Erythroblast (primary cell): ENCODE data around the gene CFAP46.

Experiments used
- DNase-seq, 2 experiments: peaks; one replicate each; lab custom pipeline; 2025; lab: John Stamatoyannopoulos, UW
- GATA1 ChIP-seq: IDR thresholded peaks from 2 replicates; pipeline ENCODE4 v1.6.1; 2011; ENCODE audit warnings: low read depth, mild to moderate bottlenecking, control low read depth, low read length, moderate library complexity
- POLR2A ChIP-seq: IDR thresholded peaks from 2 replicates; pipeline ENCODE4 v1.6.1; 2011; ENCODE audit warnings: mild to moderate bottlenecking, low read length

The CFAP46 gene

GRCh38 chr10:132786476-132786883, 155.9 kb downstream of the CFAP46 start:
- DNase-seq: no peak
- TF ChIP-seq POLR2A: no peak
- no peak for TF ChIP-seq GATA1

- no peak for TF ChIP-seq GATA1
- TF ChIP-seq POLR2A: no peak
These were observed 156.5 kb downstream of the CFAP46 start, which contains the start of gene NKX6-2 for GRCh38 chr10:132785723-132786475. NKX6-2 (minus strand) TSS chr10:132786147; CDS start chr10:132785948, 199 bp downstream.

GRCh38 chr10:132784866-132785722, 157.3 kb downstream of the CFAP46 start:
- TF ChIP-seq GATA1 (no peak), POLR2A (no peak)
- DNase-seq: no peak

More at GRCh38 chr10:132785723-132786475, 156.5 kb downstream of the CFAP46 start, which contains the start of gene NKX6-2:
- DNase-seq: no peak

GRCh38 chr10:132783940-132784865, 158.2 kb downstream of the CFAP46 start:
- no peak for TF ChIP-seq GATA1
- no peak for DNase-seq

- TF ChIP-seq POLR2A: no peak
- TF ChIP-seq GATA1: no peak
- DNase-seq: no peak
These were observed 159.0 kb downstream of the CFAP46 start for GRCh38 chr10:132783165-132783939.

- DNase-seq: no peak
- TF ChIP-seq GATA1 (no peak), POLR2A (no peak)
These were observed 160.8 kb downstream of the CFAP46 start for GRCh38 chr10:132781556-132781955.

- no peak for DNase-seq
These were observed 162.0 kb downstream of the CFAP46 start for GRCh38 chr10:132780356-132780755.

GRCh38 chr10:132779549-132780294, 162.6 kb downstream of the CFAP46 start:
- no peak for DNase-seq
- TF ChIP-seq GATA1 (no peak), POLR2A (no peak)

More at GRCh38 chr10:132780356-132780755, 162.0 kb downstream of the CFAP46 start:
- TF ChIP-seq GATA1 (no peak), POLR2A (no peak)

GRCh38 chr10:132777441-132777840, 164.9 kb downstream of the CFAP46 start:
- no peak for DNase-seq
- no peak for TF ChIP-seq GATA1
- no peak for TF ChIP-seq POLR2A

GRCh38 chr10:132776821-132777220, 165.5 kb downstream of the CFAP46 start:
- DNase-seq: no peak
- TF ChIP-seq POLR2A (no peak), GATA1 (no peak)

- DNase-seq: no peak
- no peak for TF ChIP-seq GATA1
- no peak for TF ChIP-seq POLR2A
These were observed 166.2 kb downstream of the CFAP46 start for GRCh38 chr10:132776186-132776585.
